Nephron progenitor cell (in vitro differentiated cells): ENCODE measurements around the gene TFPI2.

ENCODE experiments used
- DNase-seq: peaks from one replicate; pipeline ENCODE4 v3.0.0; 2021
- H3K27ac Mint-ChIP-seq: 2 replicates; pipeline ENCODE4 v1.8.0; 2021; ENCODE audit warnings: mild to moderate bottlenecking, moderate library complexity, mixed read lengths
- H3K27me3 Mint-ChIP-seq: 2 replicates; pipeline ENCODE4 v1.8.0; 2021; ENCODE audit warnings: mild to moderate bottlenecking, low read depth, mixed read lengths; ENCODE audit not compliant: poor library complexity
- H3K36me3 Mint-ChIP-seq: 2 replicates; pipeline ENCODE4 v1.8.0; 2021; ENCODE audit warnings: low read depth, mixed read lengths
- H3K4me1 Mint-ChIP-seq: 2 replicates; pipeline ENCODE4 v1.8.0; 2021; ENCODE audit warnings: mixed read lengths
- H3K4me3 Mint-ChIP-seq: 2 replicates; pipeline ENCODE4 v1.8.0; 2021; ENCODE audit warnings: mild to moderate bottlenecking, moderate library complexity, mixed read lengths
- H3K9me3 Mint-ChIP-seq: 2 replicates; pipeline ENCODE4 v1.8.0; 2021; ENCODE audit warnings: mild to moderate bottlenecking, moderate library complexity, mixed read lengths
- TF ChIP-seq, protein P1 (sequence below): fragments of 200-600 bp; sonication (generic); IDR thresholded peaks from 2 replicates; pipeline ENCODE4 v1.5.0; 2021; ENCODE audit warnings: antibody characterized with exemption

Gene TFPI2

DNA sequence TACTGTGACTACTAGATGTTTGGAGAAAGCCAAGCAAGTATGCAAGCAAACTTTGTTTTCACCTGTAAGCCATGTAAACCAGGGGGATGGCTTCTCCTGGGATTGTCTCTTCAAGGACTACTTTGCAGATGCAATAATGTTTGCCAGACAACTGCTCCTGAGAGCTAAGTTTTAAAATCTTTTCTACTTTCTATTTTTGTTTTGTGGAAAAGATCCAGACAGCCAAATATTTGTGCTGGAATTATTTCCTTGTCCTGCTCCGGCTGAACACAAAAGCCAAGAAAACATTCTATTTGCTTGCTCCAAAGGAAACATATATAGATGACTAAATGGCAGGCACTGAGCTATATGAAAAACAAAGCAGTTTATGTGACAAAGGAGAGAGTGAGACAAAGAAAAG is 51.6 kb downstream of the TFPI2 start:
- Mint-ChIP-seq H3K36me3 (no peaks in the 10 kb centered on the region), H3K4me1 (no peaks in the 10 kb centered on the region), H3K27ac (no peak overlapping the region), H3K27me3 (peaks cover 4% of the 10 kb centered on the region), H3K4me3 (no peak overlapping the region), H3K9me3 (no peaks in the 10 kb centered on the region)
- TF ChIP-seq, protein P1, sequence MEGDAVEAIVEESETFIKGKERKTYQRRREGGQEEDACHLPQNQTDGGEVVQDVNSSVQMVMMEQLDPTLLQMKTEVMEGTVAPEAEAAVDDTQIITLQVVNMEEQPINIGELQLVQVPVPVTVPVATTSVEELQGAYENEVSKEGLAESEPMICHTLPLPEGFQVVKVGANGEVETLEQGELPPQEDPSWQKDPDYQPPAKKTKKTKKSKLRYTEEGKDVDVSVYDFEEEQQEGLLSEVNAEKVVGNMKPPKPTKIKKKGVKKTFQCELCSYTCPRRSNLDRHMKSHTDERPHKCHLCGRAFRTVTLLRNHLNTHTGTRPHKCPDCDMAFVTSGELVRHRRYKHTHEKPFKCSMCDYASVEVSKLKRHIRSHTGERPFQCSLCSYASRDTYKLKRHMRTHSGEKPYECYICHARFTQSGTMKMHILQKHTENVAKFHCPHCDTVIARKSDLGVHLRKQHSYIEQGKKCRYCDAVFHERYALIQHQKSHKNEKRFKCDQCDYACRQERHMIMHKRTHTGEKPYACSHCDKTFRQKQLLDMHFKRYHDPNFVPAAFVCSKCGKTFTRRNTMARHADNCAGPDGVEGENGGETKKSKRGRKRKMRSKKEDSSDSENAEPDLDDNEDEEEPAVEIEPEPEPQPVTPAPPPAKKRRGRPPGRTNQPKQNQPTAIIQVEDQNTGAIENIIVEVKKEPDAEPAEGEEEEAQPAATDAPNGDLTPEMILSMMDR: no peak
- DNase-seq: no peak

- no peaks in the 10 kb centered on the region for H3K9me3 Mint-ChIP-seq
- TF ChIP-seq, protein P1: no peak
- no peak overlapping the region for H3K4me3 Mint-ChIP-seq
- H3K27ac Mint-ChIP-seq: no peak overlapping the region
- H3K27me3 Mint-ChIP-seq: peaks cover 4% of the 10 kb centered on the region
- no peaks in the 10 kb centered on the region for H3K36me3 Mint-ChIP-seq
- no peaks in the 10 kb centered on the region for H3K4me1 Mint-ChIP-seq
- no peak for DNase-seq
Measured at GRCh38 chr7:93837245-93837644, 53.3 kb downstream of the TFPI2 start.

DNA sequence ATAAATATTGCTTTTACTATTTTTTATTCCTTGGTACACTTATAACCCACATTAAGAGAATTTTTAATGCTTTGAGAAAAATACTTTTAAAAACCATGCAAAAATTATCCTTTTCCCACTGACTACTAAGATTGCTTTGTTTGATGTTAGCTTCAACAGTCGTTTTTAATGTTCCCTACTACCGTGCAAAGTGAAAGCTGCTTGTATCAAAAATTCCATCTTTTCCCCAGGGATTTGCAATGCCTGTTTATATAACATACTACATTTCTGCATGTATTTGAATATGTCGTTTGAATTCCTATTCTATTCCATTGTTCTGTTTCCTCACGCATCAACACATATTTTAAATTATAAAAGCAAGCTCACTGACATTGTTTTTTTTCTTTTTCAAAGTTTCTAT is 54.4 kb downstream of the TFPI2 start:
- Mint-ChIP-seq H3K4me1 (no peaks in the 10 kb centered on the region), H3K9me3 (no peaks in the 10 kb centered on the region), H3K27ac (no peak overlapping the region), H3K36me3 (no peaks in the 10 kb centered on the region), H3K4me3 (no peak overlapping the region), H3K27me3 (peaks cover 7% of the 10 kb centered on the region)
- no peak for DNase-seq
- TF ChIP-seq, protein P1: no peak

DNA sequence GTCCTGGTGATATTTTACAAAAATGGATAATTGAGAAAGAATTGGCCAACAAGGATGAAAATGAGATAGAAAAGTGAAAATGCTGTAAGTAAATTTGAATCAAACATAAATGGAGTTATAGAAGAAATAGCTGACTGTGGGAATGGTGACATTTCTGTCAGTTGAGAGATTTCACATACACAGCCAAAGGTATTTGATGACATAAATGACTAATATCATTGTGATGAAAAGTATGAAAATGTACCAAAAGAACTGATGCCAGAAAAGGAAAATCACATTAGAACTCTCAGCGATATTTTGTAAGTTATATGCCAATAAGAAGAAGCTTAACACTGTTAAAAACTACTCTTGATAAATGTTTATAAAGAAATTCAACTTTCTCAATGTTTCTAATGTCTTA is 54.9 kb downstream of the TFPI2 start:
- H3K4me3 Mint-ChIP-seq: no peak overlapping the region
- no peaks in the 10 kb centered on the region for H3K4me1 Mint-ChIP-seq
- no peak overlapping the region for H3K27ac Mint-ChIP-seq
- peaks cover 7% of the 10 kb centered on the region for H3K27me3 Mint-ChIP-seq
- no peak for DNase-seq
- H3K36me3 Mint-ChIP-seq: no peaks in the 10 kb centered on the region
- TF ChIP-seq, protein P1: no peak
- no peaks in the 10 kb centered on the region for H3K9me3 Mint-ChIP-seq
